ENCODE results near the gene ST8SIA5.

DNA sequence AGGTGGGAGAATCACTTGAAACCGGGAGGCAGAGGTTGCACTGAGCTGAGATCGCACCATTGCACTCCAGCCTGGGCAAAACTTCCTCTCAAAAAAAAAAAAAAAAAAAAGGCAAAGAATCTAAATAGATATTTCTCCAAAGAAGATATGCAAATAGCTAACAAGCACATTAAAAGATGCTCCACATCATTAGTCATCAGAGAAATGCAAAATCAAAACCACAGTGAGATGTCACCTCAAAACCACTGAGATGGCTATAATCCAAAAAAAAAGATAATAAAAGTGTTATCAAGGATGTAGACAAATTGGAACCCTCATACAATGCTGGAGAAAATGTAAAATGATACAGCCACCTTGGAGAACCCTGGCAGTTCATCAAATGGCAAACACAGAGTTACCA lies 8.4 kb downstream of the ST8SIA5 start:
- TF ChIP-seq, protein P1, sequence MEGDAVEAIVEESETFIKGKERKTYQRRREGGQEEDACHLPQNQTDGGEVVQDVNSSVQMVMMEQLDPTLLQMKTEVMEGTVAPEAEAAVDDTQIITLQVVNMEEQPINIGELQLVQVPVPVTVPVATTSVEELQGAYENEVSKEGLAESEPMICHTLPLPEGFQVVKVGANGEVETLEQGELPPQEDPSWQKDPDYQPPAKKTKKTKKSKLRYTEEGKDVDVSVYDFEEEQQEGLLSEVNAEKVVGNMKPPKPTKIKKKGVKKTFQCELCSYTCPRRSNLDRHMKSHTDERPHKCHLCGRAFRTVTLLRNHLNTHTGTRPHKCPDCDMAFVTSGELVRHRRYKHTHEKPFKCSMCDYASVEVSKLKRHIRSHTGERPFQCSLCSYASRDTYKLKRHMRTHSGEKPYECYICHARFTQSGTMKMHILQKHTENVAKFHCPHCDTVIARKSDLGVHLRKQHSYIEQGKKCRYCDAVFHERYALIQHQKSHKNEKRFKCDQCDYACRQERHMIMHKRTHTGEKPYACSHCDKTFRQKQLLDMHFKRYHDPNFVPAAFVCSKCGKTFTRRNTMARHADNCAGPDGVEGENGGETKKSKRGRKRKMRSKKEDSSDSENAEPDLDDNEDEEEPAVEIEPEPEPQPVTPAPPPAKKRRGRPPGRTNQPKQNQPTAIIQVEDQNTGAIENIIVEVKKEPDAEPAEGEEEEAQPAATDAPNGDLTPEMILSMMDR (IDR thresholded peaks at IDR 0.05), result no peak
- TF ChIP-seq, protein P2, sequence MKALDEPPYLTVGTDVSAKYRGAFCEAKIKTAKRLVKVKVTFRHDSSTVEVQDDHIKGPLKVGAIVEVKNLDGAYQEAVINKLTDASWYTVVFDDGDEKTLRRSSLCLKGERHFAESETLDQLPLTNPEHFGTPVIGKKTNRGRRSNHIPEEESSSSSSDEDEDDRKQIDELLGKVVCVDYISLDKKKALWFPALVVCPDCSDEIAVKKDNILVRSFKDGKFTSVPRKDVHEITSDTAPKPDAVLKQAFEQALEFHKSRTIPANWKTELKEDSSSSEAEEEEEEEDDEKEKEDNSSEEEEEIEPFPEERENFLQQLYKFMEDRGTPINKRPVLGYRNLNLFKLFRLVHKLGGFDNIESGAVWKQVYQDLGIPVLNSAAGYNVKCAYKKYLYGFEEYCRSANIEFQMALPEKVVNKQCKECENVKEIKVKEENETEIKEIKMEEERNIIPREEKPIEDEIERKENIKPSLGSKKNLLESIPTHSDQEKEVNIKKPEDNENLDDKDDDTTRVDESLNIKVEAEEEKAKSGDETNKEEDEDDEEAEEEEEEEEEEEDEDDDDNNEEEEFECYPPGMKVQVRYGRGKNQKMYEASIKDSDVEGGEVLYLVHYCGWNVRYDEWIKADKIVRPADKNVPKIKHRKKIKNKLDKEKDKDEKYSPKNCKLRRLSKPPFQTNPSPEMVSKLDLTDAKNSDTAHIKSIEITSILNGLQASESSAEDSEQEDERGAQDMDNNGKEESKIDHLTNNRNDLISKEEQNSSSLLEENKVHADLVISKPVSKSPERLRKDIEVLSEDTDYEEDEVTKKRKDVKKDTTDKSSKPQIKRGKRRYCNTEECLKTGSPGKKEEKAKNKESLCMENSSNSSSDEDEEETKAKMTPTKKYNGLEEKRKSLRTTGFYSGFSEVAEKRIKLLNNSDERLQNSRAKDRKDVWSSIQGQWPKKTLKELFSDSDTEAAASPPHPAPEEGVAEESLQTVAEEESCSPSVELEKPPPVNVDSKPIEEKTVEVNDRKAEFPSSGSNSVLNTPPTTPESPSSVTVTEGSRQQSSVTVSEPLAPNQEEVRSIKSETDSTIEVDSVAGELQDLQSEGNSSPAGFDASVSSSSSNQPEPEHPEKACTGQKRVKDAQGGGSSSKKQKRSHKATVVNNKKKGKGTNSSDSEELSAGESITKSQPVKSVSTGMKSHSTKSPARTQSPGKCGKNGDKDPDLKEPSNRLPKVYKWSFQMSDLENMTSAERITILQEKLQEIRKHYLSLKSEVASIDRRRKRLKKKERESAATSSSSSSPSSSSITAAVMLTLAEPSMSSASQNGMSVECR (CRISPR knock-in tag; IDR thresholded peaks at IDR 0.05; ENCODE audit: borderline replicate concordance), result no peak
- TF ChIP-seq, protein P3, sequence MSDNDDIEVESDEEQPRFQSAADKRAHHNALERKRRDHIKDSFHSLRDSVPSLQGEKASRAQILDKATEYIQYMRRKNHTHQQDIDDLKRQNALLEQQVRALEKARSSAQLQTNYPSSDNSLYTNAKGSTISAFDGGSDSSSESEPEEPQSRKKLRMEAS (CRISPR knock-in tag; IDR thresholded peaks at IDR 0.05), result no peak
- TF ChIP-seq, protein P4, sequence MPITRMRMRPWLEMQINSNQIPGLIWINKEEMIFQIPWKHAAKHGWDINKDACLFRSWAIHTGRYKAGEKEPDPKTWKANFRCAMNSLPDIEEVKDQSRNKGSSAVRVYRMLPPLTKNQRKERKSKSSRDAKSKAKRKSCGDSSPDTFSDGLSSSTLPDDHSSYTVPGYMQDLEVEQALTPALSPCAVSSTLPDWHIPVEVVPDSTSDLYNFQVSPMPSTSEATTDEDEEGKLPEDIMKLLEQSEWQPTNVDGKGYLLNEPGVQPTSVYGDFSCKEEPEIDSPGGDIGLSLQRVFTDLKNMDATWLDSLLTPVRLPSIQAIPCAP (CRISPR knock-in tag; IDR thresholded peaks at IDR 0.05), result no peak
- TF ChIP-seq NFE2L1 (CRISPR knock-in tag; IDR thresholded peaks at IDR 0.05) (no peak), SMAD3 (CRISPR knock-in tag; IDR thresholded peaks at IDR 0.05; ENCODE audit: borderline replicate concordance) (no peak)
- TF ChIP-seq, protein P5, sequence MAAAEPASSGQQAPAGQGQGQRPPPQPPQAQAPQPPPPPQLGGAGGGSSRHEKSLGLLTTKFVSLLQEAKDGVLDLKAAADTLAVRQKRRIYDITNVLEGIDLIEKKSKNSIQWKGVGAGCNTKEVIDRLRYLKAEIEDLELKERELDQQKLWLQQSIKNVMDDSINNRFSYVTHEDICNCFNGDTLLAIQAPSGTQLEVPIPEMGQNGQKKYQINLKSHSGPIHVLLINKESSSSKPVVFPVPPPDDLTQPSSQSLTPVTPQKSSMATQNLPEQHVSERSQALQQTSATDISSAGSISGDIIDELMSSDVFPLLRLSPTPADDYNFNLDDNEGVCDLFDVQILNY (CRISPR knock-in tag; IDR thresholded peaks at IDR 0.05), result no peak
- TF ChIP-seq, protein P6, sequence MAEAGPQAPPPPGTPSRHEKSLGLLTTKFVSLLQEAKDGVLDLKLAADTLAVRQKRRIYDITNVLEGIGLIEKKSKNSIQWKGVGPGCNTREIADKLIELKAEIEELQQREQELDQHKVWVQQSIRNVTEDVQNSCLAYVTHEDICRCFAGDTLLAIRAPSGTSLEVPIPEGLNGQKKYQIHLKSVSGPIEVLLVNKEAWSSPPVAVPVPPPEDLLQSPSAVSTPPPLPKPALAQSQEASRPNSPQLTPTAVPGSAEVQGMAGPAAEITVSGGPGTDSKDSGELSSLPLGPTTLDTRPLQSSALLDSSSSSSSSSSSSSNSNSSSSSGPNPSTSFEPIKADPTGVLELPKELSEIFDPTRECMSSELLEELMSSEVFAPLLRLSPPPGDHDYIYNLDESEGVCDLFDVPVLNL (CRISPR knock-in tag; IDR thresholded peaks at IDR 0.05; ENCODE audit: borderline replicate concordance, low read depth), result no peak
